Activated CD8-positive, alpha-beta memory T cell treated with anti-CD3 and anti-CD28 coated beads for 36 hours (primary cell): ENCODE data around the gene PSMD5. TPM values are rescaled to one million over a fixed set of nuclear protein-coding genes. Genes with fewer than 3 reads are reported as not detected.

Experiments
- CTCF ChIA-PET: fragments of 350-600 bp; sonication (Branson Sonifier 250); formaldehyde crosslinking; loops from one replicate; lab custom pipeline; 2021; ENCODE audit warnings: antibody characterized with exemption; lab: Charles Lee
- POLR2A ChIA-PET: fragments of 350-600 bp; sonication (Branson Sonifier 250); formaldehyde crosslinking; loops from one replicate; lab custom pipeline; 2021; ENCODE audit warnings: antibody characterized with exemption; lab: Charles Lee
- total RNA-seq, 2 experiments: library from RNA; stranded (reverse); gene quantifications; one replicate each; pipeline ENCODE4 v1.2.3, GENCODE V29; 2021

Gene PSMD5
- total RNA-seq, 2 experiments from 2014 or later, result 63.0 to 68.1 TPM

DNA sequence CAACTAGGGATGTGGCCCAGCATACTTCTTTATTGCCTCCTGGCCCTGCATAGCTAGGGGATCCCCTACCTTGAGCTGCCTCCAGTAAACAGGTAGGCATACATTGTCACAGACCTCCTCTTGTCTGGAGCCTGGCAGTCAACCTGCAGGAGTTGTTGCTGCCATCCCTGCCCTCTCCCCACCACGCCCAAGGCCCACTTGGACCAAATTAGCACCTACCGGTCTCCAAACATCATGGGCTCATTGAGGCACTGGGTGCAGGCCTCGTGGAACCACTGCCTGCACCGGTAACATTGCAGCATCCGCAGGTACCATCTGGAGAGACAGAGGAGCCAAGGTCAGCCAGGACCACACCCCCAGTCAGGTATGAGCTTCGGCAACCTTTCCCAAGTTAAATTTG, 23.9 kb upstream of the PSMD5 start:
- POLR2A ChIA-PET, result interaction anchor here (0.6 kb wide), 1 partner anchor 16 kb away, joined by 3 read pairs; no protein-coding TSS in a partner anchor
- CTCF ChIA-PET, result no interaction called here

DNA sequence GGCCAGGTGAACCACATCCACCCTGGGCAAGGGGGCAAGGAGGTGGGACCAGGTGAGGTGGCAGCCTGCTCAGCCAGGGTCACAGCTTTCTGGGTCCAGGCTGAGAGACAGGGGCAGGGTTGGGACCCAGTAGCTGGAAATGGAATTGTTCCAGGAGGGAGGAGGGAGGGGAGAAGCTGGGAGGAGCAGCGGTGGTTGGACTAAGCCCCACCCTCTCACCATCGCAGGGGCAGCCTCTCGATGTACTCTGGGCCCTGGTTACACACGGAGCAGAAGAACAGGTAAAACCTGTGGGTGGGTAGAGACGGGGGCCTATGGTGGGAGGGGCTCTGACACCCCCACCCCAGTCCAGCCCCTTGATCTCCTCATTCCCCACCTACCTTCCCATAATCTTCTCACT, 23.1 kb upstream of the PSMD5 start:
- ChIA-PET CTCF (no interaction called here), POLR2A (no interaction called here)

DNA sequence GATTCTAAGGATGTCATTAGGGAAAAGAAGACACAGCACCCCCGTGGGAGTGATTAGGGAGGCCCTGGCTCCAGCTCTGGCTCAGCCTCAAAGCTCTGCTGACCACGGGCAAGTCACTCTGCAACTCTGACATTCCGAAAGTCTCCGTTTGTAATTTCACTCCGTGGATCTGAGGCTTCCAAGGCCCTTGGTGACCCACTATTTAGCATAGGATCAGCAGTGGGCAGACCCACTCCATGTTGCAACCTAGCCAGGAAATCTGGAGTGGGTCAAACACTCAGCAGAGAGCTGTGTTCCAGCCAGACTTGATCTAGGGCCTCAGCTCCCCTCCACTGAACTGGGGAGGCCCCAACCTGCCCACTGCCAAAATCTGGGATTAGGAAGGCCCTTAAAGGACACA, 22.5 kb upstream of the PSMD5 start:
- ChIA-PET POLR2A (no interaction called here), CTCF (no interaction called here)

DNA sequence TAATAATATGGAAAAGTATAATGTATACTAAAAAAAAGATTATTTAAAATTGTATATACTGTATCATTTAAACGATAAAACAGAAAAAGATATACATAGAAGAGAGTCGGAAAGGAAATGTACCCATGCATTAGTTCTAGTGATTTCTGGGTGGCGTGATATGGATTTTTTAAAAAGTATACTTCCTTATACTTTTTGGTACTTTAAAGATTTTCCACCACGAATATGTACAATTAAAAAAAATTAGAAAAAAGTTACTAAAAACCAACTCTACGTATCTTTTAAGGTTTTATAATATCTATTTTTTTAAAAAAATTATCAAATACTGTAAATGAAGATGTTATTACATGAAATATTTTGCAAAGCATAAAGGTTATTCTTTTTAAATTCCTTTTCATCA, 22.0 kb upstream of the PSMD5 start:
- CTCF ChIA-PET, result no interaction called here
- POLR2A ChIA-PET, result no interaction called here

DNA sequence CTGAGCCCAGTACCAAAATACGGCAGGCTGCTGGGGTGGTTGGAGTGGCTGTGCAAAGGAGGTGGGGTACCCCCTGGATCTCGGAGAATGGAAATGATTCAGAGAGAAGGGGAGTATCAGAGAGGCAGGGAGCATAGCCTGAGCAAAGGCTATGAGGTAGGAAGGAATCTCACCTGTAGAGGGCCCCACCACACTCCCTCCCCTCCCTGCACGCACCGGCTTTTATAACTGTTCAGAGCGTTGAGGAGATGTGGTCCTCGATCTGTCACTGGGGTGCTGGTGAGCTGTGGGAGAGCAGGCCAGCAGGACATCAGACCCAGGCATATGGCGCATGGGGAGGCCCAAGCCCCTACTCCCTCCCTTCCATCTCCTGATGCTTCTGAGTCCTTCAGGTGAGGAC, 21.1 kb upstream of the PSMD5 start:
- ChIA-PET POLR2A (interaction anchor here (0.8 kb wide), 1 partner anchor 15 kb away, joined by 4 read pairs; no protein-coding TSS in a partner anchor), CTCF (no interaction called here)

DNA sequence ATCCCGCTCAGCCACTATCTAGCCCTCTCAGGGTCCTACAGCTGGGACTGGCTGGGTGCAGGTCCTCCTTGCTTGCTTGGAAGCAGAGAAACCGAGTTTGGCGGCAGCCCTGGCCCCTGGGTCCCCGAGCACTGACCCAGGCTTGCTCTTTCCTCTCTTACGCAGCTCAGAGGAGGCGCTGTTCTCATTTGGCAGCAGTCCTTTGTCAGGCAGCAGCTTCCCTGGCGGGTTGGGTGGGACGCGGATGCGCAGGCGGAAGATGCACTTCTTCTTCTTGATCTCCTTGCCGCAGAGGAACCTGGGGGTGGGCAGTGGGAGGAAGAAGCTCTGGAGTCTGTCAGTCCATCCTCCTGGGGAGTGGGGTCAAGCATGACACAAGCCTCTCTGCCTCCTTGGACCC, 19.7 kb upstream of the PSMD5 start:
- ChIA-PET CTCF (no interaction called here), POLR2A (no interaction called here)

DNA sequence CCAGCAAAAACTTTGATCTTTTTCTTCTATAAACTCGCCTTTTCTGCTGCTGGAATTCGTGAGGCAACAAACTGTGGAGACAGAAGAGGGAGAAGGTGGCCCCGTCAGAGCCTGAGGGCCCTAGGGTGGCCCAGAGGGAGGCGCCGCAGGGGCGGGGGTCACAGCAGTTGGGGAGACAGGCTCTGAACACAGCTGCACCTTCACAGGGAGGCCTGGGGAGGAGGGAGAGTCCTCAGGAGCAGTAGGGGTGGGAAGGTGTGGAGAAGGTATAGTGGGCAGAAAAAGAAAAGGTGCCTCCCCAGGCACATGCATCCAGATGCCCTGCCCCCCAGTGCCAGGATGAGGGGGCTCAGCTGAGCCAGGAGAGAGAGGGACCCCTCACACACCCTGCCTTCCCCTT, 19.2 kb upstream of the PSMD5 start:
- ChIA-PET CTCF (no interaction called here), POLR2A (no interaction called here)

DNA sequence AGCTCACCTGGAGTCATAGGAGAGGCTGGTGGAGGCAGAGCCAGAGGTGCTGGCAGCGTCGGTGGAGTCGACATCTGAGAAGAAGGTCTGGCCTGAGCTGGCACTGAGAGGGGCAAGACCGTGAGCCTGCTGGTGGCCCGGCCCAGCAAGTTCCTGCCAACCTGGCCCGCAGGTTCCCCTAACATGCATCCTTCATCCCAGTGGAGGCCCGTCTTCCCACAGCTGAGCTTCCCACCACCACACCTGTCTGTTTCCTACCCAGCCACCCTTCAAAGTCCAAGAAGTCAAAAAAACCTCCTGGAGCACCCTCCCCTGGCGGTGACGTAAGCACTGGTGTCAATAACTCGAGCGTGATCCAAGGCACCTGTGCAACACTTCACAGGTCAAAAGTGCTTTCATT, 17.4 kb upstream of the PSMD5 start:
- POLR2A ChIA-PET, result no interaction called here
- CTCF ChIA-PET, result no interaction called here

DNA sequence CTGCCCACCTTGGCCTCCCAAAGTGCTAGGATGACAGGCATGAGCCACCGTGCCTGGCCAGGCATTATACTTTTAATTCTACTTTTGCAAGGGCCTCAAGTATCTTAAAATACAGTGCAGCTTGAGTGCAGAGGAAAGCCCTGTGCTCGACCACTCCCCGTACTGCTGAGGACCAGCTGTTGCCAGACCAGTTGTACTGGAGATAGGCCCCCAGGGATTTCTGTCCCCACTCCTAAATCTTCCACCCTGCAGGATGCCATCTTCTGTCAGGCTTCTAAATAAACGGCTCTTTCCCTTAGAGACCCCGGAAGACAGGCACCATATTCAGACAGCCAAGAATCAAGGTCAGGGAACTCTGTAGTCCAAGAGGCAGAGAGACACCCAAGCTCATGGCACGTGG, 16.6 kb upstream of the PSMD5 start:
- CTCF ChIA-PET, result no interaction called here
- POLR2A ChIA-PET, result no interaction called here

DNA sequence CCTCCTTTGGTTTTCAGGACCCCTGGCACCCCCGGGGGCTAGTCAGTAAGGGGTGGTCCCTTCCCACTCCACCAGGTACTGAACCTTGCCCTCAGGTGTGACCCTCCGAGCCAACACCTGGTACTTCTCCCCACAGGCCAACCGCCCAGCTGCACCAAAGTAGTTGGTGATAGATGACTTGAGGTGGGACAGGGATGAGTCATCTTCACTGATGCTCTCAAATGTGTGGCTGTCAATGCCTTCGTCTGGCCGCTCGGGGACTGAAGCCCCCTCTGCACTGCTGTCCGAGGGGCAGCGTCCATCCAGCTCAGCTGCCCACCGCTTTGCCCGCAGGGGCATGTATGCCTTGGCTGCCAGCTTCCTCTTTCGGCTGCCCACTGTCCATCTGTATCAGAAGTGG, 15.2 kb upstream of the PSMD5 start:
- ChIA-PET CTCF (no interaction called here), POLR2A (no interaction called here)

DNA sequence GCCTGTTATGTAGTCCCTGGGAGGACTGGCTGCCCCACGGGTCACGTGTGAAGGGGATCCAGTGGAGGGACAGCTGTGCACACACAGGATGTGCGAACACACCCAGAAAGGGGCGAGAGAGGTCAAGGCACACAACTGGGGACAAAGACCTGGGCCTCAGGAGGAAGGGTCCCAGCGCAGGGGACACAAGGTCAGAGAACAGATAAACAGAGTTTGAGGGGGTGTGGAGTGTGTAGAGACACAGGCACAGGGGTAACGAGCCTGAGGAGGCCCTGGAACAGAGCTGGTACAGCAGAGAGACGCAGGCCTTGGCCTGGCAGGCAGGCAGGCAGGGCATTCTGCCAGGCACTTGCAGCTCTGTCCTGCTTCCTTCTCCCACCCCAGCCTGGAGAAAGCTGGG, 14.8 kb upstream of the PSMD5 start:
- ChIA-PET POLR2A (no interaction called here), CTCF (no interaction called here)

DNA sequence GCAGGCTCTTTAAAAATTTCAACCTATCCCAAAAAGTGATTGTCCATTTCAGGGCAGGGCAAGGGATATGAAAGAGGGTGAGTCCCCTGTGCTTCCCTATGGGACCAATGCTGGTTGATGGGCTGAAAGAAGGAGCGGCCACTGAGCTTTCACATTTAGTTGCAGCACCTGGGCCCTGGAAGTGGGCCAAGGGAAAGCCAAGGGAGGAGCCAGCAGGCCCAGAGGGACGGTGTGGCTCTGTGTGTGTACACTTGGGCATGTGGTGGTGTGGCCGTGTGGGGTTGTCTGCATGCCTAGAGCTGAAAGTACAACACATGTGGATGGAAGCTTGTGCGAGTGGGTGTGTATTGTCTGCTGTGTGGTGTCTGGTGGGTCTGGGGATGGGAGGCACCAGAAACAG, 14.0 kb upstream of the PSMD5 start:
- POLR2A ChIA-PET, result interaction anchor here (1.4 kb wide), 1 partner anchor 10 kb away, joined by 3 read pairs; no protein-coding TSS in a partner anchor
- CTCF ChIA-PET, result no interaction called here

DNA sequence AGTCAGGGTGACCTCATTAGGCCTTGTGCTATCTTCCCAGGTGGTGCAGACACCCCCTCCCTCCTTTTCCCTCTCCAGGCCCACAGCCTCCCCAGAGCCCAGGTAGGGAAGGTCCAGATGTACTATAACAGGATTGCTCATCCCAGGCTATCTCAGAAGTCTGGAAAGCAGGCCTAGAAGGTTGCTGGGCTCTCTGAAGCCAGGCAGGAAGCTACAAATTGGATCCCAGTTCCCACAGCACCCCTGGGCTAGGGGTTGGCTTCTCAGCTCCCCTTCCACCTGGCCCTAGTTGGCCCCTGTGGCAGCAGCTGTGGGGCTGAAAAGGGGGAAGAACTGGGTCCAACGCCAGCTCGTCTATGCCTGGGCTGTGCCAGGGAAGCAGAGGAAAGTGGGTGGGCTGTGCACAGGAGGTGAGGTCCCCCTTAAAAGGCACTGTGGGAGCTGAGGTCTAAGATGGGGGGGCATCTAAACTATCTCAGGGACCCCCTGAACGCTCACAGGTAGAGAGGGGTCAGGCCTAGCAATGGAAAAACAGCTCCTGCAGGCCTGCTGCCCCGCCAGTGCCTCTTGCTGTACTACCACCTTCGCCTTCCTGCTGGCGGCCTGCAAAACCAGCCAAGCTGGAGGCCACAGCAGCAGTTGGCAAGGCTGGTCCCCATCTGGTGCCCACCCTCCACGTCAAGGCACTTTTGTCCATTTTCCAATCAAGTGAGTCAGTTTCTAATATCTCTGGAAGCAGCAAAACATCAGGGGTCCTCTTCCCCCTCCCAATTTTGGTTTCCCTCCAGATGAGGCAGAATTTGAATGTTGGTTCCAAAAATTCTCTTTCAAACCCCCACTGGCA, 13.3 kb upstream of the PSMD5 start:
- POLR2A ChIA-PET, result interaction anchor here (1.4 kb wide), 1 partner anchor 9 kb away, joined by 3 read pairs; no protein-coding TSS in a partner anchor
- CTCF ChIA-PET, result no interaction called here

DNA sequence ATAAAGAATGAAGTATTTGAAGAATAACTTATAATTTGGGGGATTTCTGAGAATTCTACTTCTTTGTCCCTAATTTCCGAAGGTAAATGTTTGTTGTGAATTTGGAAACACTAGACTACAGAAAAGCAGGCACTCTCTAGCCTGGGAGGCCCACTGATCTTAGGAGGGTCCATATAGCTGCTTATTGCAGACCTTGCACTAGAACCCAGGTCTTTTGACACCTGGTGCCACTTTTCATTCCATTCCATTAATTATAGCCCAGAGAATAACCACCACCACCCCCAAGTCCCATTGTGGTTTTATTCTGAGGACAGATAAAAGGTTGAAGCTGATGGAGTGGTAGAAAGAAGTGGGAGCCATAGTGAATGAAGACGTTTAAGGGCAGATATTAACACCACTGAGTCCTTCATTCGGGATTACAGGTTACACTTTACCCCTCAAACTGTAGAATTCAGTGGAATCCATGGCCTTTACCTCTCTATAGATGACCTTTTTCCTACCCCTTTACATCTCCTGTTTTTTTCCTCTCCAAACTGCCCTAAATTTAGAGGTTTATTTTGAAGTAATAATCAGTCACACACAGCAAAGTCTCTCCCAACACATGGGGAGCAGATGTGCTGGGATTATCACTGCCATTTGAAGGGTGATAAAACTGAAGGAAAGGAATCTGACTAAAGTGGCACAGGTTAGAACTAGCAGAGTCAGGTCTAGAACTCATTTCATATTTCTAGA, 12.0 kb upstream of the PSMD5 start:
- ChIA-PET POLR2A (no interaction called here), CTCF (interaction anchor here (0.9 kb wide), 1 partner anchor 38 kb away, joined by 3 read pairs; no protein-coding TSS in a partner anchor)

DNA sequence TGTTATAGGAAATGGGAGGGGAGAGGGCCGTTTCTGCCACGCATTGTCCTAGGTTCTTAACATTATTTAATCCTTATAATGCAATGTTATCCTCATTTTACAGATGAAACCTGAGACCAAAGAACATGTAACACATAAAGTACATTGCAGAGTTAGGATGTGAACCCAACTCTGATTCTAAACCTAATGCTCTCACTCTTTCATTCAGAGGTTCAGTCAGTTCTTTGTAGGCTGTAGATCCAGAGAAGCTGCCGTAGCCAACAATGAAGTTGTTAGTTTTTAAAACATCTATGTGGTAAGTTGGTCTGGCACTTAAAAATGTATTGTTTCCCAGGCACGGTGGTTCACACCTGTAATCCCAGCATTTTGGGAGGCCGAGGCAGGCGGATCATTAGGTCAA, 10.5 kb upstream of the PSMD5 start:
- POLR2A ChIA-PET, result interaction anchor here (0.6 kb wide), 1 partner anchor 8 kb away, joined by 4 read pairs; no protein-coding TSS in a partner anchor
- CTCF ChIA-PET, result no interaction called here

DNA sequence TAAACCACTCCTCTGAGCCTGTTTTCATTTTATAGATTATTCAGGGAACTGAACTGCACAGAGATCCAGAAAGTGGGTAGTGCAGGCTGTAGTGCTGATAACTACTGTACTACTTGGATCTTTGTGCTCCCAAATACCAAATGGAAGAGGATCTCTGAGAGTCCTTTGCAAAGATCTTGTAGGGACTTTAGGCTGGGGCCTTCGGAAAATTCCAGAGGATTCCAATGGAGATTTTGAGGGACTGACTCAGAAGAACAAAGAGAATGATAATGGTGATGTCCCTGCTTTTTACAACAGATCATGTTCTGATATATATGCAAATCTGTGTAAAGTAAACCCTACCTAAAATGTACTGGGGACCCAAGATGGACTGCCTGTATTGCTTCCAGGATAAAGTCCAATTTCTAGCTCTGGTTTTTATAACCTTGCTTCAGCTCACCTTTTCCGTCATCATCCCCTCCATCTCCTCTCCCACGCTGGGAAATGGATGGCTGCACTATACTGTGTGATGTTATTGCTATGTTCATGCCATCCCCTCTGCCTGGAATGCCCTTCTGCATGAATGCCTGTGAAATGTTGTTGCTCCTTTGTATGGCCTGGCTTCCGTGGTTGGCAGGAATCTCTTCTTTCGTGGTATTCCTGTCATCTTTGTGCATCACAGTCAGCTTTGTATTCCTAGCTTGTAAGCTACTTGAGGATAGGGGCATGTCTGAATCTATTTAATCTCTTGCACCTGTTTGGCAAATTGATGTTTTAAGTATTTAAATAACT, 9.7 kb upstream of the PSMD5 start:
- CTCF ChIA-PET, result no interaction called here
- POLR2A ChIA-PET, result no interaction called here

DNA sequence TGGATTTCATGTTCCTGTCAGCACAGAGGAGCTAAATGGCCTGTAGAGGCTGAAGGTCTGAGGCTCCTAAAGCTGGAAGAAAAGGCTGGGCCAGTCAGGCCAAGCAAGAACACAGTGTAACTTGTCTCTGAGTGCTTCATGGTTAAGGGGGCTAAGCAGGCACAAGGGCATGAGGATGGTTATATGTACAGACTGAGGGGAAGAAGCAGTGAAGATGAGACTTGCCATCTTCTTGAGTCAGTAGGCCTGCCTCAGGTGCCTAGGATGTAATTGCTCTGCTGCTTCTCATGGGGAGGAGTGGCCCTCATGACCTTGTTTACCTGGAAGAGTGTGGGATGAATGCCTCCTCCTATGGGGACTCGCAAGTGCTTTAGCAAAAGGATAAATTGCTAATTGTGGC, 8.7 kb upstream of the PSMD5 start:
- CTCF ChIA-PET, result no interaction called here
- POLR2A ChIA-PET, result no interaction called here

DNA sequence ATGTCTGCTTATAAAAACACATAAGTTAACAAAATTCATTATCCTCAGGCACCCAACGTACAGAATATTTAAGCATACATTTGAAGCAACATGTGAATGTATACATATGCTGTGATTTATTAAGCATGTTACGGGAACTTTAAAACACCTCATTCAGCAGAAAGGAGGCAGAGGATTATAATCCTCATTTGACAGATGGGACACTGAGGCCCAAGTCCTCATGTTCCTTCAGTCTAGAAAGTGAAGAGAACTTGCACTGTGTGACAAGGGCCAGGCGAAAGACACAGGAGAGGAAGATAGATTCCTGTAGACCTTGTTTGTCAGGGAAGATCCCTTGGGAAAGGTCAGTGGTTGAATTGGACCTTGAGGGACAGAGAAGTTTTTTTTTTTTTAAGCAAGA, 7.6 kb upstream of the PSMD5 start:
- ChIA-PET POLR2A (interaction anchor here (1.0 kb wide), 1 partner anchor 17 kb away, joined by 3 read pairs; no protein-coding TSS in a partner anchor), CTCF (interaction anchor here (0.6 kb wide), 1 partner anchor 39 kb away, joined by 3 read pairs; no protein-coding TSS in a partner anchor)

DNA sequence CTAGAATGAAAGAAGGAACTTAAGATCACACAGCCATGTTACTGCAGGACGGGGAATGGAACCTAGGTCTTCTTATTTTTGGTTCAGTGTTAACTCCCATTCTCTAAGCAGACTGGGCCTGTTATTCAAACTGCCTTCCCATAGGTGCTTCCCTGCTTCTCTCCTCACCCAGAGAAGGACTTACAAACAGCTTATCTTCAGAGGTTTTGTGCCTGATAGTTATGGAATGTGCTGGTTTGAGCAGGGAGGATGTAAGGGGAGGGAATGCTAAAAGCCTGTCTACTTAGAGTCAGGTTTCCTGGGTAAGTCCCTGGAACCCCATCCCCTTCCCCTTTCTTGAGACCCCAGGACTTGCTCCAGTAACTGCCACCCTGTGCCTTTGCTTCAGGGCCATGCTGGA, 4.2 kb upstream of the PSMD5 start:
- ChIA-PET POLR2A (interaction anchor here (1.0 to 1.7 kb wide), 8 partner anchors 9 to 80 kb away, joined by 3 to 5 read pairs (median 4); partner anchors contain the start of gene FBXW2), CTCF (interaction anchor here (0.6 to 1.7 kb wide), 3 partner anchors 24 to 79 kb away, joined by 3 to 7 read pairs (median 3); partner anchors contain the start of gene TRAF1)
